Nucleus accumbens (tissue), 56 donors: ENCODE measurements around the gene KCNK4.

Source experiments
- DNase-seq, 56 donors: peaks; one replicate each; lab custom pipeline; 2025; lab: John Stamatoyannopoulos, UW

KCNK4 gene

DNA sequence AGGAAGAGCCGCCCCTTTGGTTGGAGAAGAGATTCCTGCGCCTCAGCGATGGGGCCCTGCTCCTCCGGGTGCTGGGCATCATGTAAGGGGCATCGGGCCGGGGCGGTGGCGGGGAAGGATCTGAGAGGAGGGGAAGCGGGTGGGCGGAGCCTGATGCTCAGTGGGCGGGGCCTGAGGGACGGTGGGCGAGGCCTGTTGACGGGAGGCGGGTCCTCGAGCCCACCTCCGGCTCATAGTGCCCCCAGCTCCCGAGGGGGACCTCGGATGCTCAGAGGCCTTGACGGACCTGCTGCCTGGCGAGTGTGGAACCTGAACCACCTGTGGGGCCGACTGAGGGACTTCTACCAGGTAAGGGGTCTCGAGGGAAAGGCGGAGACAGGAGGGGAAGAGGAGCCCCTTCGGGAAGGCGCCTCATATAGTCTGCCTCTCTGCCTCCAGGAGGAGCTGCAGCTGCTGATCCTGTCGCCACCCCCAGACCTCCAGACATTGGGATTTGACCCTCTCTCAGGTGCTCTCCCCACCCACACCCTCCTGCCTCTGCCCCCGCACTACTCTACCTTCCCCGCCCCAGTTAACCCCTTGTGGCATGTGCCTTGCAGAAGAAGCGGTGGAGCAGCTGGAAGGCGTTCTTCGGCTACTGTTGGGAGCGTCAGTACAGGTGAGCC, 49.7 kb downstream of the KCNK4 start:
- DNase-seq: peak in 6 of 56 donors; percentile 3 to 55 (median 16)

DNA sequence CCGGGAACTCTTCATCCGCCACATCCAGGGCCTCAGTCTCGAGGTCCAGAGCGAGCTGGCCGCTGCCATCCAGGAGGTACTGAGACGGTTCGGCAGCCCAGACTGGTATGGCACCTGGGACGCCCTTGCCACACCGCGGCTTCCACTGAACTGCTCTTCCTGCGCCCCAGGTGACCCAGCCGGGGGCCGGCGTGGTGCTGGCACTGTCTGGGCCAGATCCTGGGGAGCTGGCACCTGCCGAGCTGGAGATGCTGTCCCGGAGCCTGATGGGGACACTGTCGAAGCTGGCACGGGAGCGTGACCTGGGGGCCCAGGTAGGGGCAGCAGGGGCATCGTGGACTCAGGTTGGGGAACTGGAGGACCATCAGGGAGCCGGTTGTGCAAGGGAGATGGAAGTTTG, 50.3 kb downstream of the KCNK4 start:
- DNase-seq: no peak

DNA sequence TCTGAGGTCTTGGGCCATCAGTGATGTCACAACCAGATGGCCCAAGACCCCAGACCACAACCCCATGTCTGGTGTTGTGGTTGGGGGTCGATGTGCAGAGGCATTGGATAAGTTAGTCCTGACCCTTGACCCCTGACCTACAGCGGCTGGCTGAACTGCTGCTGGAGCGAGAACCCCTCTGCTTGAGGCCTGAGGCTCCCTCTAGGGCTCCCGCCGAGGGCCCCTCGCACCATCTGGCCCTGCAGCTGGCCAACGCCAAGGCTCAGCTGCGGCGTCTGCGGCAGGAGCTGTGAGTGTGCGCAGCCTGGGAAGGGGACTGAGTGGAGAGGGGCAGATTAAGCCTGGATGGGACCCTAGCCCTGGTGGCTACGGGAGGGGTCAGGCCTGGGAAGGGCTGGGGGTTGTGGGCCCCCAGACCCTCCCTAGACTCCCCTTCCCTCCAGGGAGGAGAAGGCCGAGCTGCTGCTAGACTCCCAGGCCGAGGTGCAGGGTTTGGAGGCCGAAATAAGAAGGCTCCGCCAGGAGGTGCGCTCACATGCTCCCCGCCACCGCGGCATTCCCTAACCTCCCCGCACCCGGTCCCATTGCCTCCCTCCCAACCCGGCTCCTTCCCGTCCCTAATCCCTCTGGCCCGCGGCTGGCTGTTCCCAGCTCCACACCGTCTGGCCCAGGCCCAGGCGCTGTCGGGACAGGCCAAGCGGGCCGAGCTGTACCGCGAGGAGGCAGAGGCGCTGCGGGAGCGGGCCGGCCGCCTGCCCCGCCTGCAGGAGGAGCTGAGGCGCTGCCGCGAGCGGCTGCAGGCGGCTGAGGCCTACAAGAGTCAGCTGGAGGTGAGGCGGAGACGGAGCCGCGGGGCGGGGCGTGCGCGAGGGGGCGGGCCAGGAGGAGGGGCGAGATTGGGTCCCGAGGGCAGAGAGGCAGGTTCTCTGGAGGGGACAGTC, 51.0 kb downstream of the KCNK4 start:
- DNase-seq: peak in 53 of 56 donors; percentile 23 to 90 (median 63)

DNA sequence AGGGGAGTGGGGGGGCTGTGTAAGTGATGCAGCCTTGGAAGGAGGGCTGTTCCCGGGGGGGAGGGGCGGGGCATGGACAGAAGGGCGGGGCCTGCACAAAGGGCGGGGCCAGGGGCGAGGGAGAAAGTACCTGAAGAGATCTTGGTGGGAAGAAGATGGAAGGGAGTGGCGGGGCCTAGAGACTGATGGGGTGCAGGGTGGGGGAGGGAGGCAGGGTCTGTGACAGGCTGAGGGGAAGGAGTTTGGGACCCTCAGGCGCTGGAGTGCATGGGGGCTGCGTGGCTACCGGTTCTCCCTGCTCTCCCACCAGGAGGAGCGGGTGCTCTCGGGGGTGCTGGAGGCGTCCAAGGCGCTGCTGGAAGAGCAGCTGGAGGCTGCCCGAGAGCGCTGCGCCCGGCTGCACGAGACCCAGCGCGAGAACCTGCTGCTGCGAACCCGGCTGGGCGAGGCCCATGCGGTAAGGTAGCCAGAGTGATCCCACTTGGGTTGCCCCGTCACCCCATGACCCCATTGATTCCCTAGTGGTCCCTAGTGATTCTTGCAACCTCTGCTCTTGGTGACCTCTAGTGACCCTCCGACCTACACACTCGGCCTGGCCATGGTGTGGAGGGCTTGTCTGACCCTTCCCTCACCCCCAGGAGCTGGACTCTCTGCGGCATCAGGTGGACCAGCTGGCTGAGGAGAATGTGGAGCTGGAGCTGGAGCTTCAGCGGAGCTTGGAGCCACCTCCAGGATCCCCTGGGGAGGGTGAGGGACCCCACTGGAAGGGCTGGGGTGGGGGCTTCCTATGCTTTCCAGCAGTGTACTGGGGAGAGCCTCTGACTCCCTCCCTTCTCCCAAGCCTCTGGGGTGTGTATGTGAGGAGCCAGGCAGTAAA, 52.0 kb downstream of the KCNK4 start:
- DNase-seq: peak in 4 of 56 donors; percentile 47 to 83 (median 65)

DNA sequence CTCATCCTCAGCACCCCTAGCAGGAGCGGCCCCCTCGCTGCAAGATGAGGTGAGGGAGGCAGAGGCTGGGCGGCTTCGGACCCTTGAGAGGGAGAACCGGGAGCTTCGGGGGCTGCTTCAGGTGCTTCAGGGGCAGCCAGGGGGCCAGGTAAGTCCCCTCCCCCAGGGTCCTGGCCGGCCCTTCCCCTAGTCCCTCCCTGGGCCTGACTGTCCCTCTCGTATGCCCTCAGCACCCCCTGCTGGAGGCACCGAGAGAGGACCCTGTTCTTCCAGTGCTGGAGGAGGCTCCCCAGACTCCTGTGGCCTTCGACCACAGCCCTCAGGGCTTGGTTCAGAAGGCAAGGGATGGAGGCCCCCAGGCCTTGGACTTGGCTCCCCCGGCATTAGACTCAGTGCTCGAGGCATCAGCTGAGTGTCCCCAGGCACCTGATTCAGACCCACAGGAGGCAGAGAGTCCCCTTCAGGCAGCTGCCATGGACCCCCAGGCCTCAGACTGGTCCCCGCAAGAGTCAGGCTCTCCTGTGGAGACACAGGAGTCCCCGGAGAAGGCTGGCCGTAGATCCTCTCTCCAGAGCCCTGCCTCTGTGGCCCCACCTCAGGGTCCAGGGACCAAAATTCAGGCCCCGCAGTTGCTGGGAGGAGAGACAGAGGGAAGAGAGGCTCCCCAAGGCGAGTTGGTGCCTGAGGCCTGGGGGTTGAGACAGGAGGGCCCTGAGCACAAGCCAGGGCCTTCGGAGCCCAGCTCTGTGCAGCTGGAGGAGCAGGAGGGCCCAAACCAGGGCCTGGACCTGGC, 52.9 kb downstream of the KCNK4 start:
- DNase-seq: no peak

DNA sequence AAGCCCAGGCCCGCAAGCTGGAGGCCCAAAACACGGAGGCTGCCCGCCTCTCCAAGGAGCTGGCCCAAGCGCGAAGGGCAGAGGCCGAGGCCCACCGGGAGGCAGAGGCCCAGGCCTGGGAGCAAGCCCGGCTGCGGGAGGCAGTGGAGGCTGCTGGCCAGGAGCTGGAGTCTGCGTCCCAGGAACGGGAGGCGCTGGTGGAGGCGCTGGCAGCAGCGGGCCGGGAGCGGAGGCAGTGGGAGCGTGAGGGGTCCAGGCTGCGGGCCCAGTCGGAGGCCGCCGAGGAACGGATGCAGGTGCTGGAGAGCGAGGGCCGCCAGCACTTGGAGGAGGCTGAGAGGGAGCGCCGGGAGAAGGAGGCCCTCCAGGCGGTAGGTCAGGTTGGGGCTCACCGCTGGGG, 53.7 kb downstream of the KCNK4 start:
- no peak for DNase-seq

DNA sequence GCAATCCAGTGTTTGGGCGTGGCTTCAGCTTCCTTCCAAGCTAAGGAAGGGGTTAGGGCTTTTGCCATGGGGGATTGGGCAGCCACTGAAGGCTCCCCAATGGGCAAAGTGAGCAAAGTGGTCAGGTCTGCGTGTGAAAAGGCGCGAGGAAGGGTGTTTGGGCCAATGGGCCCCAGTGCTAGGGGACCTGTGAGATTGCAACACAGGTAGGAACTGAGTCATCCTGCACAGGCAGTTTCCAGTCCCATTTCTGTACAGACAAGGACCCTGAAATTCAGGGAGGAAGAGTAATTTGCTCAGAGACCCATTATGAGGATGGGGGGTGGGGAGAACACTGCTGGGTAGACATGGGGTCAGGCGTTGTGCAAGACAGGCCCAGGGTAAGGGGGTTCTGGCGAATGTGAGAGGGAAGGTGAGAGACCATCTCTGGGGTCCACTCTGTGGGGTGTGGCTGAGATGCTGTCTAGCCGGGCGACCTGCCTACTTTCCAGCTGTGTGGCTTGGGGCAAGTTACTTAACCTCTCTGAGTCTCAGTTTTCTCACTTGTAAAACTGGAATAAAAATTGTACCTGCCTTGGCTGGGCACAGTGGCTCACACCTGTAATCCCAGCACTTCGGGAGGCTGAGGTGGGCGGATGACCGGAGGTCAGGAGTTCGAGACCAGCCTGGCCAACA, 56.2 kb downstream of the KCNK4 start:
- no peak for DNase-seq

DNA sequence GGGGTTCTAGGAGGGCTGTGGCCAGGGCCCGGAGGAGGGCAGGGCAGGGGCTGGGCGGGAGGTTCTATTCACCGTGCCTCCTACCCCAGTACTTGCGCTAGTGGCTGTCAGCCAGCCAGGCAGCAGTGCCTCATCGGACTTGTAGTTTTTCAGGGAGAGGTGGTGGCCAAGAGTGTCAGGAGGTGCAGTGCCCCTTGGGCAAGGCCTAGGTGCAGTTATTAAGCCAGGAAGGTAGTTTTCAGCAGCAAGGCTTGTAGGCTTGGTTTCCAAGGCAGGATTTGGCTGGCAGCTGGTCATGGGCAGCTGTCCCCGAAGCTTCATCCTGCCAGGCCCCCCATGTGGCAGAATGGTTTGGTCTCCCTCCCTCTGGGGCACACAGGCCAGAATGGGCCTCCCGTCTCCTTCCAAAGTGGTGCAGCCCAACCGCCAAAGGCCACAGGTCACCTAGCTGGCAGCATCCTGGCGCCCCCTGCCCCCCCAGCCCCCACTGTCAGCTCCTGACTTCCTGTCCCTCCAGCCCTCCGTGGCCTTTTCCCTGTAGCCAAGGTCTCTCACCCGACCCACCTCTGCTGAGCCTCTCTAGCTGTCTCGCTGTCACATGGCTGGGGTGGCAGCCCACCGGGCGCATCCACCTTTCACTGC, 57.4 kb downstream of the KCNK4 start:
- peak in 2 of 56 donors; percentile 21 to 37 for DNase-seq

DNA sequence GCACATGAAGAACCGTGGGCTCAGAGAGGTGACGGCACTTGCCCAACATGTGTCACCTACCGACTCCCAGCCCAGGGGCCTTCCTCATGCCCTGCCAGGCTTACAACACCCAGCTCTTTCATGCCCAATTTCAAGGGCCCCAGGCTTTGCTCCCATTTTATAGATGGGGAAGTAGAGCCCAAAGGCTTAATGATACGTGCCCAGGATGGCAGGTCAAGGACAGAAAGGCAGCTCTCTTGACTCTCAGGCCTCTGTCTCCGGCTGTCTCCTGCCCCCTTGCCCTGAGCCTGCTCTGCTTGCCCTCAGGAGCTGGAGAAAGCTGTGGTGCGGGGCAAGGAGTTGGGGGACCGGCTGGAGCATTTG, 57.9 kb downstream of the KCNK4 start:
- no peak for DNase-seq

DNA sequence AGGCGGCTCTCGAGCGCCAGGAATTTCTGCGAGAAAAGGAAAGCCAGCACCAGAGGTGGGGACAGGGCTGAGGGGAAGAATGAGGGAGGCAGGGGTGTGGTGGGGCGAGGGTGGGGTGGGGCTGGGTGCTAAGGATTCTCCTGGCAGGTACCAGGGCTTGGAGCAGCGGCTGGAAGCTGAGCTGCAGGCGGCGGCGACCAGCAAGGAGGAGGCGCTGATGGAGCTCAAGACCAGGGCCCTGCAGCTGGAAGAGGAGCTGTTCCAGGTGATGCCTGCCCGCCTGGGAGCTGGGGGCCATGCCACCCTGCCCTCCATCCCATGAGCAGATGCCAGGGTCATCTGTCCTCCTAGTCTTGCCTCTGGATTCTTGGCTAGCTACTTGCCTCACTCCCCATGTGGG, 58.3 kb downstream of the KCNK4 start:
- no peak for DNase-seq
